Activated CD8-positive, alpha-beta T cell treated with anti-CD3 and anti-CD28 coated beads for 36 hours (primary cell): ENCODE results near the gene SHD. TPM values are rescaled to one million over a fixed set of nuclear protein-coding genes. Genes with fewer than 3 reads are reported as not detected.

ENCODE experiments used
- ATAC-seq: fragments of 200-7000 bp; cut with Tn5 transposase; one replicate; pipeline ENCODE4 v1.10.0; 2021; ENCODE audit warnings: mild to moderate bottlenecking, moderate library complexity
- CTCF ChIA-PET: fragments of 350-600 bp; sonication (Branson Sonifier 250); formaldehyde crosslinking; loops from one replicate; lab custom pipeline; 2021; ENCODE audit warnings: antibody characterized with exemption; lab: Charles Lee
- POLR2A ChIA-PET: fragments of 350-600 bp; sonication (Branson Sonifier 250); formaldehyde crosslinking; loops from one replicate; lab custom pipeline; 2021; ENCODE audit warnings: antibody characterized with exemption; lab: Charles Lee
- DNase-seq: peaks from one replicate; pipeline ENCODE4 v3.0.0-alpha.2; 2020
- H3K27ac Mint-ChIP-seq: one replicate; pipeline ENCODE4 v1.8.0; 2021; ENCODE audit warnings: mild to moderate bottlenecking, mixed read lengths
- H3K27me3 Mint-ChIP-seq: one replicate; pipeline ENCODE4 v1.8.0; 2021; ENCODE audit warnings: mixed read lengths
- H3K36me3 Mint-ChIP-seq: one replicate; pipeline ENCODE4 v1.8.0; 2021; ENCODE audit warnings: low read depth, mixed read lengths
- H3K4me1 Mint-ChIP-seq: one replicate; pipeline ENCODE4 v1.8.0; 2021; ENCODE audit warnings: low read depth, mixed read lengths
- H3K4me3 Mint-ChIP-seq: one replicate; pipeline ENCODE4 v1.8.0; 2021; ENCODE audit warnings: mild to moderate bottlenecking, moderate library complexity, mixed read lengths
- H3K9me3 Mint-ChIP-seq: one replicate; pipeline ENCODE4 v1.8.0; 2021; ENCODE audit warnings: mixed read lengths
- intact Hi-C: fragments of 100-400 bp; cut with micrococcal nuclease; formaldehyde crosslinking; loops from one replicate; pipeline ENCODE4 v1.10.0; 2022
- total RNA-seq, 2 experiments: library from RNA; stranded (reverse); gene quantifications; one replicate each; pipeline ENCODE4 v1.2.3, GENCODE V29; 2021
- TF ChIP-seq, protein P1 (sequence below): fragments of 200-600 bp; IDR thresholded peaks from one replicate; pipeline ENCODE4 v1.8.0; 2022; ENCODE audit warnings: antibody characterized with exemption, mild to moderate bottlenecking

SHD gene
- total RNA-seq, 2 experiments from 2014 or later: not detected

DNA sequence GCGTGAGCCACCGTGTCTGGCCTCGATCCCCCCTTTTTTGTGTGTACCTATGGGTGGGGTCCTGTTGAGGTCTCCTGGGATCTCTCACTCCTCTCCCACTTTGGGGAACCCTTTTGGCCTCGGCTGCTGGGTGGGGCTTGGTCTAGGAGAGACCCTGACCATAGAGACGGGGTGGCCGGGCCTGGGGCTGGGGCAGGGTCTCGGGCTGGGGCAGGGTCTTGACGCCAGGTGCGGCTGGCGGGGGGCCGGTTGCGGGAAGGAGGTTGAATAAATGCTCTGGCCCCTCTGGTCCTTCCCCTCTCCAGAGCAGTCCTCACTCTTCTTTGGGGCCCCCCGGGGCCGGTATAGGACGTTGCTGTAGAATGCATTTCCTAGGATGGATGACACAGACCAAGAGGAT lies 13.4 kb downstream of the SHD start:
- no peaks in the 10 kb centered on the region for H3K36me3 Mint-ChIP-seq
- ATAC-seq (no peak), DNase-seq (no peak)
- no peak overlapping the region for H3K27ac Mint-ChIP-seq
- H3K9me3 Mint-ChIP-seq: no peaks in the 10 kb centered on the region
- H3K4me1 Mint-ChIP-seq: peaks cover 3% of the 10 kb centered on the region
- TF ChIP-seq, protein P1, sequence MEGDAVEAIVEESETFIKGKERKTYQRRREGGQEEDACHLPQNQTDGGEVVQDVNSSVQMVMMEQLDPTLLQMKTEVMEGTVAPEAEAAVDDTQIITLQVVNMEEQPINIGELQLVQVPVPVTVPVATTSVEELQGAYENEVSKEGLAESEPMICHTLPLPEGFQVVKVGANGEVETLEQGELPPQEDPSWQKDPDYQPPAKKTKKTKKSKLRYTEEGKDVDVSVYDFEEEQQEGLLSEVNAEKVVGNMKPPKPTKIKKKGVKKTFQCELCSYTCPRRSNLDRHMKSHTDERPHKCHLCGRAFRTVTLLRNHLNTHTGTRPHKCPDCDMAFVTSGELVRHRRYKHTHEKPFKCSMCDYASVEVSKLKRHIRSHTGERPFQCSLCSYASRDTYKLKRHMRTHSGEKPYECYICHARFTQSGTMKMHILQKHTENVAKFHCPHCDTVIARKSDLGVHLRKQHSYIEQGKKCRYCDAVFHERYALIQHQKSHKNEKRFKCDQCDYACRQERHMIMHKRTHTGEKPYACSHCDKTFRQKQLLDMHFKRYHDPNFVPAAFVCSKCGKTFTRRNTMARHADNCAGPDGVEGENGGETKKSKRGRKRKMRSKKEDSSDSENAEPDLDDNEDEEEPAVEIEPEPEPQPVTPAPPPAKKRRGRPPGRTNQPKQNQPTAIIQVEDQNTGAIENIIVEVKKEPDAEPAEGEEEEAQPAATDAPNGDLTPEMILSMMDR: no peak
- intact Hi-C loops: no loop called here
- H3K4me3 Mint-ChIP-seq: no peak overlapping the region
- ChIA-PET CTCF (no interaction called here), POLR2A (interaction anchor here (1.1 kb wide), 1 partner anchor 25 kb away, joined by 4 read pairs; no protein-coding TSS in a partner anchor)
- H3K27me3 Mint-ChIP-seq: no peaks in the 10 kb centered on the region

DNA sequence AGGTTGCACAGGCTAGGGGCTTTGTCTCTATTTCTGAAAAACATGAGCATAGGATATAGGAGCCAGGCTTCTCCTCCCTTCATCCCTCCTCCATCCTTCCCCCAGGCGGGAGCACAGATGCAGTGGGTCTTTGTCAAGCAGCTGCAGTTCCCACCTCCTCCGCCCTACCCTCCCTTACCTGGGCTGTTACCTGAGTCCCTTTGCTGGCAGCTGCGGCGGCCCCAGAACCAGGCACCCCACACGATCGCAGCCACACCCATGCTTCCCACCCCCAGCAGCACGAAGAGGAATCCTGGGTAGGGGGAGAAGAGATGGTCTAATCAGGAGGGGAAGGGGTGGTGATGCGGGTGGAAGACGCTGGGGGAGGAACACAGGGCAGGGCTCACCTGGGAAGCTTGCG lies 15.3 kb downstream of the SHD start:
- TF ChIP-seq, protein P1: no peak
- Mint-ChIP-seq H3K36me3 (no peaks in the 10 kb centered on the region), H3K27me3 (no peaks in the 10 kb centered on the region), H3K27ac (no peak overlapping the region), H3K4me3 (no peak overlapping the region), H3K9me3 (no peaks in the 10 kb centered on the region), H3K4me1 (peaks cover 13% of the 10 kb centered on the region)
- ATAC-seq (no peak), DNase-seq (no peak)
- ChIA-PET POLR2A (interaction anchor here (1.3 kb wide), 1 partner anchor 18 kb away, joined by 4 read pairs; no protein-coding TSS in a partner anchor), CTCF (interaction anchor here (1.2 kb wide), 1 partner anchor 126 kb away, joined by 3 read pairs; no protein-coding TSS in a partner anchor)
- intact Hi-C loops: no loop called here

DNA sequence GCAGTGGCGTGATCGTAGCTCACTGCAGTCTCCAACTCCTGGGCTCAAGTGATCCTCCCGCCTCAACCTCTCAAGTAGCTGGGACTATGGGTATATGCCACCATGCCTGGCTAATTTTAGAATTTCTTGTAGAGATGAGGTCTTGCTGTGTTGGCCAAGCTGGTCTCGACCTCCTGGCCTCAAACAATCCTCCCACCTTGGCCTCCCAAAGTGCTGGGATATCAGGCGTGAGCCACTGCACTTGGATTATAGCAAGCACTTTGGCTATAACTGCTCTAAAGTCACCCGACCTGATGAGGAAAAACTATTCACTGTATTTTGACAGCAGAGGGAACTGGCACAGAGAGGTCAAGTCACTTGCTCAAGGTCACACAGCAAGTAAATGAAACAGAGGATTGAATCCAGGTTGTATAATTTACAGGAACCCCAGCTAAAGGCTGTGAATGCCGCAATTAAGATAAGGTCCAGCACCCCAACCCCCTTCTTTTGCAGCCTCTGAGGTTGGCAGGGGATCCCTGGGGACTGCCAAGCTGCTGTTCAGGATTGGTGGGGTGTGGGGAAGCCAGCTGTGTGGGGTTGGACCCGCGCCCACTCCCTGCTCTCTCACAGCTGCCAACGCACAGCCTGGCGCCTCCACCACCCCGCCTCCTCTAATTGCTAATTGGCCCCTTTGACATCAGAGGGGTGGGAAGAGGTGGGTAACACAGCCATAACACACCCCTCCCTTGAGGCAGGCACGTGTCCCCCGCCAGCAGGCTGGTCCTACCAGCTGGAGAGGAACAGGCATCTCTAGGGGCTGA lies 17.1 kb downstream of the SHD start:
- ChIA-PET CTCF (interaction anchor here (0.9 to 5.3 kb wide), 5 partner anchors 23 to 156 kb away, joined by 3 to 24 read pairs (median 3); no protein-coding TSS in a partner anchor), POLR2A (interaction anchor here (1.0 to 1.1 kb wide), 2 partner anchors 29 to 35 kb away, joined by 3 read pairs; no protein-coding TSS in a partner anchor)
- intact Hi-C loops: no loop called here
- TF ChIP-seq, protein P1: no peak
- DNase-seq: no peak
- no peaks in the 10 kb centered on the region for H3K27me3 Mint-ChIP-seq
- H3K36me3 Mint-ChIP-seq: no peaks in the 10 kb centered on the region
- H3K4me3 Mint-ChIP-seq: no peak overlapping the region
- peaks cover 17% of the 10 kb centered on the region for H3K4me1 Mint-ChIP-seq
- peak overlapping the region; percentile 16 for H3K27ac Mint-ChIP-seq
- no peak for ATAC-seq
- H3K9me3 Mint-ChIP-seq: no peaks in the 10 kb centered on the region

DNA sequence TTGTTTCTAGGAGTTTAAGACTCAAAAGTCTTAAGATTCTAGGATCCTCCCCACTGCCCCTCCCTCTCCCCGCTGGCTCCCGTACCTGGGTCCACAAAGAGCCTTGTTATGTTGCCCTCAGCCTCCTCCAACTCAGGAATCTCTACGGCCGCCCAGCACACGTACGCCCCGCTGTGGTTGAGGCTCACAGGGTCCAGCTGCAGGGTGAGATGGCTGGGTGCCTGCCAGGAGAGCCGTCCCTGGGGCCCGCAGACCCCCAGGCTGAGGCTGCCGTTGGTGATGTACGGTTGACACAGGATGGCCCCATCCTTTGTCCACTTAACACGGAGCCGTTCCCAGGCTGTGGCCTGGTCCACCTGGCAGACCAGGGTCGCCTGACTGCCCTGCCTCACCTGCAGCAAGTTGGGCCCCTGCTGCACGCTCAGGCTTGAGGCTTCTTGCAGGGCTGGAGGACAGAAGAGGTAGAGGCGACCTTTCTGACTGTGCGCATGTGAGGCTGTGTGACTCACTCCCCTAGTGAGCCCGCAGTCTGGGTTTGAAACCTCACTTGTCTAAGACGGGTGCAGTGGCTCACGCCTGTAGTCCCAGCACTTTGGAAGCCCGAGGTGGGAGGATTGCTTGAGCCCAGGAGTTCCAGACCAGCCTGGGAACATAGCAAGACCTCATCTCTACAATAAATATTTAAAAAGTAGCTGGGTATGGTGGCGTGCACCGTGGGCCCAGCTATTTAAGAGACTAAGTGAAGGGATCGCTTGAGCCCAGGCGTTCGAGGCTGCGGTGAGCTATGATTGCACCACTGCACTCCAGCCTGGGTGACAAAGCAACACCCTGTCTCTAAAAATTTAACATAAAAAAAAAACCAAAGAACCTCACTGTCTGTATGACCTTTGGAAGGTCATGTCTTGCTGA lies 19.1 kb downstream of the SHD start:
- POLR2A ChIA-PET: interaction anchor here (0.7 to 1.0 kb wide), 4 partner anchors 21 to 356 kb away, joined by 3 read pairs; no protein-coding TSS in a partner anchor

More for the DNA sequence above, 19.1 kb downstream of the SHD start:
- Mint-ChIP-seq H3K36me3 (no peaks in the 10 kb centered on the region), H3K27me3 (no peaks in the 10 kb centered on the region), H3K27ac (peak overlapping the region; percentile 55), H3K4me1 (peaks cover 31% of the 10 kb centered on the region), H3K9me3 (no peaks in the 10 kb centered on the region), H3K4me3 (no peak overlapping the region)
- TF ChIP-seq, protein P1: no peak
- ATAC-seq: peak; percentile 81
- peak; percentile 79 for DNase-seq
- CTCF ChIA-PET: interaction anchor here (0.9 to 5.3 kb wide), 2 partner anchors 31 to 54 kb away, joined by 5 to 24 read pairs; no protein-coding TSS in a partner anchor
- intact Hi-C loops: no loop called here
